ENCODE results near the gene TBX2. TPM values are rescaled to one million over a fixed set of nuclear protein-coding genes. Genes with fewer than 3 reads are reported as not detected.

TBX2 gene
- total and polyA plus RNA-seq, 2 of the 4 experiments (the other 2 are of a cell fraction): 20.1 to 64.1 TPM

- intact Hi-C loops (cut with micrococcal nuclease): no loop called here
- in situ Hi-C loops (cut with MboI; ENCODE audit: low sequenced_read_pairs): no loop called here
- Histone ChIP-seq H2BK5ac (ENCODE audit: low read depth, low read length, poor library complexity, severe bottlenecking) (no peak overlapping the region), H3K9me1 (ENCODE audit: insufficient read depth, low read length) (peaks cover 15% of the 10 kb centered on the region), H4K20me1 (ENCODE audit: insufficient read depth, low read length) (no peaks in the 10 kb centered on the region), H2BK20ac (ENCODE audit: low read depth, low read length) (no peak overlapping the region), H3K27me3 (ENCODE audit: control insufficient read depth, insufficient read depth, low read length) (no peaks in the 10 kb centered on the region), H4K8ac (ENCODE audit: low read depth in 2 of 2, low read length in 2 of 2) (no peak overlapping the region), H3K18ac (ENCODE audit: low read depth, low read length) (no peak overlapping the region), H3K79me1 (ENCODE audit: low read depth in 1 of 2, low read length in 2 of 2) (peaks cover 0 to 9% of the 10 kb centered on the region in 2 experiments; a peak in 1 of 4 replicates), H3K9me3 (ENCODE audit: control insufficient read depth, insufficient read depth, low read length) (no peaks in the 10 kb centered on the region), H2AK5ac (ENCODE audit: low read depth, low read length) (peak overlapping the region; percentile 45), H2AK9ac (replicated peaks; ENCODE audit: low read depth, low read length, poor library complexity) (no peak overlapping the region), H3K23ac (ENCODE audit: low read depth, low read length) (no peak overlapping the region), H3K4ac (ENCODE audit: low read depth, low read length) (no peak overlapping the region; the same call in 1 of the 2 replicates), H4K91ac (ENCODE audit: insufficient read depth, low read depth, low read length) (no peak overlapping the region), H3K4me2 (ENCODE audit: low read depth, low read length) (no peak overlapping the region), H3K14ac (replicated peaks; ENCODE audit: low read depth, low read length) (no peak overlapping the region), H2AFZ (replicated peaks; ENCODE audit: low read length, poor library complexity) (no peak overlapping the region), H2BK15ac (ENCODE audit: low read depth, low read length) (no peak overlapping the region), H2BK120ac (ENCODE audit: low read depth, low read length) (no peak overlapping the region), H4K5ac (ENCODE audit: low read depth, low read length) (no peak overlapping the region), H3K4me1 (ENCODE audit: control insufficient read depth, insufficient read depth, low read length) (peaks cover 4% of the 10 kb centered on the region; the same call in 1 of the 2 replicates), H3K36me3 (ENCODE audit: control insufficient read depth, insufficient read depth, low read length) (no peaks in the 10 kb centered on the region), H3K4me3 (ENCODE audit: insufficient read depth, low read depth, low read length) (no peak overlapping the region), H3K27ac (ENCODE audit: insufficient read depth, low read length) (no peak overlapping the region), H3K9ac (ENCODE audit: low read depth, low read length) (no peak overlapping the region), H3K56ac (ENCODE audit: extremely low read depth, insufficient read depth, low read length) (no peak overlapping the region)
- DNase-seq (no peak), ATAC-seq (ENCODE audit: low read depth) (no peak)
- dilution Hi-C loops (cut with HindIII; ENCODE audit: low sequenced_read_pairs, unreplicated experiment): no loop called here
- BruUV-seq (replicated peaks): no TSS peak
- ChIA-PET CTCF (no interaction called here), POLR2A (ENCODE audit: unreplicated experiment) (interaction anchor here (0.5 kb wide), 1 partner anchor 319 kb away, joined by 13 read pairs; no protein-coding TSS in a partner anchor)
- WGBS, 2 experiments (ENCODE audit: extremely low coverage in 2 of 2, insufficient read length in 1 of 2): no CpG with 5 or more reads among the region's 18 CpGs
- TF ChIP-seq, protein P1, sequence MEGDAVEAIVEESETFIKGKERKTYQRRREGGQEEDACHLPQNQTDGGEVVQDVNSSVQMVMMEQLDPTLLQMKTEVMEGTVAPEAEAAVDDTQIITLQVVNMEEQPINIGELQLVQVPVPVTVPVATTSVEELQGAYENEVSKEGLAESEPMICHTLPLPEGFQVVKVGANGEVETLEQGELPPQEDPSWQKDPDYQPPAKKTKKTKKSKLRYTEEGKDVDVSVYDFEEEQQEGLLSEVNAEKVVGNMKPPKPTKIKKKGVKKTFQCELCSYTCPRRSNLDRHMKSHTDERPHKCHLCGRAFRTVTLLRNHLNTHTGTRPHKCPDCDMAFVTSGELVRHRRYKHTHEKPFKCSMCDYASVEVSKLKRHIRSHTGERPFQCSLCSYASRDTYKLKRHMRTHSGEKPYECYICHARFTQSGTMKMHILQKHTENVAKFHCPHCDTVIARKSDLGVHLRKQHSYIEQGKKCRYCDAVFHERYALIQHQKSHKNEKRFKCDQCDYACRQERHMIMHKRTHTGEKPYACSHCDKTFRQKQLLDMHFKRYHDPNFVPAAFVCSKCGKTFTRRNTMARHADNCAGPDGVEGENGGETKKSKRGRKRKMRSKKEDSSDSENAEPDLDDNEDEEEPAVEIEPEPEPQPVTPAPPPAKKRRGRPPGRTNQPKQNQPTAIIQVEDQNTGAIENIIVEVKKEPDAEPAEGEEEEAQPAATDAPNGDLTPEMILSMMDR (conservative IDR thresholded peaks at IDR 0.05; ENCODE audit: low read depth, low read length): no peak
- TF ChIP-seq CHD1 (IDR thresholded peaks at IDR 0.05; ENCODE audit: low read depth, low read length) (no peak), POLR2A (IDR thresholded peaks at IDR 0.05; ENCODE audit: low read depth, low read length) (no peak), NFE2L2 (IDR thresholded peaks at IDR 0.05; ENCODE audit: low read depth, low read length) (no peak), RCOR1 (IDR thresholded peaks at IDR 0.05; ENCODE audit: insufficient replicate concordance, low read length) (no peak), SMC3 (IDR thresholded peaks at IDR 0.05; ENCODE audit: low read depth, low read length) (no peak)
These were observed 22.5 kb upstream of the TBX2 start for GRCh38 chr17:61376931-61377838.
